ENCODE measurements around the gene CDK13.

GRCh38 chr7:39909526-39909925 lies 40.5 kb upstream of the CDK13 start:
- TF ChIP-seq CTCF (IDR thresholded peaks at IDR 0.05) (no peak), POLR2A (IDR thresholded peaks at IDR 0.05) (no peak)

All from uterus (tissue), 2 donors.